ENCODE data around the gene CCDC85A. TPM values are rescaled to one million over a fixed set of nuclear protein-coding genes. Genes with fewer than 3 reads are reported as not detected.

Gene CCDC85A
- polyA plus RNA-seq, 1 experiment, result 4.2 TPM

GRCh38 chr2:56386657-56387056 lies 202.9 kb downstream of the CCDC85A start:
- Histone ChIP-seq H3K4me3 (ENCODE audit: low read depth, low read length) (no peak overlapping the region), H3K36me3 (ENCODE audit: control insufficient read depth, insufficient read depth, low read length) (no peaks in the 10 kb centered on the region), H3K27me3 (ENCODE audit: control insufficient read depth, insufficient read depth, low read length) (no peaks in the 10 kb centered on the region)
- ChIA-PET CTCF (no interaction called here), POLR2A (no interaction called here)
- TF ChIP-seq CTCF (IDR thresholded peaks at IDR 0.05; ENCODE audit: insufficient read depth, low read depth, low read length), result no peak
- no peak for DNase-seq (ENCODE audit: low read depth)

- CTCF ChIA-PET, result no interaction called here
- no peaks in the 10 kb centered on the region for H3K27me3 ChIP-seq (ENCODE audit: control insufficient read depth, insufficient read depth, low read length)
- no peak for TF ChIP-seq CTCF (IDR thresholded peaks at IDR 0.05; ENCODE audit: insufficient read depth, low read depth, low read length)
- POLR2A ChIA-PET, result no interaction called here
- DNase-seq (ENCODE audit: low read depth), result no peak
- H3K4me3 ChIP-seq (ENCODE audit: low read depth, low read length), result no peak overlapping the region
- no peaks in the 10 kb centered on the region for H3K36me3 ChIP-seq (ENCODE audit: control insufficient read depth, insufficient read depth, low read length)
Observed at GRCh38 chr2:56390644-56391043, 206.9 kb downstream of the CCDC85A start.

GRCh38 chr2:56410140-56410539 lies 226.3 kb downstream of the CCDC85A start:
- Histone ChIP-seq H3K36me3 (ENCODE audit: control insufficient read depth, insufficient read depth, low read length) (no peaks in the 10 kb centered on the region), H3K27me3 (ENCODE audit: control insufficient read depth, insufficient read depth, low read length) (no peaks in the 10 kb centered on the region), H3K4me3 (ENCODE audit: low read depth, low read length) (no peak overlapping the region)
- no peak for TF ChIP-seq CTCF (IDR thresholded peaks at IDR 0.05; ENCODE audit: insufficient read depth, low read depth, low read length)
- no peak for DNase-seq (ENCODE audit: low read depth)
- ChIA-PET CTCF (interaction anchor here (1.1 kb wide), 1 partner anchor 8 kb away, joined by 3 read pairs; no protein-coding TSS in a partner anchor), POLR2A (no interaction called here)

- DNase-seq (ENCODE audit: low read depth), result no peak
- CTCF ChIA-PET, result interaction anchor here (0.7 kb wide), 1 partner anchor 16 kb away, joined by 3 read pairs; no protein-coding TSS in a partner anchor
- Histone ChIP-seq H3K27me3 (ENCODE audit: control insufficient read depth, insufficient read depth, low read length) (no peaks in the 10 kb centered on the region), H3K4me3 (ENCODE audit: low read depth, low read length) (no peak overlapping the region), H3K36me3 (ENCODE audit: control insufficient read depth, insufficient read depth, low read length) (no peaks in the 10 kb centered on the region)
- no peak for TF ChIP-seq CTCF (IDR thresholded peaks at IDR 0.05; ENCODE audit: insufficient read depth, low read depth, low read length)
- POLR2A ChIA-PET, result no interaction called here
Observed at GRCh38 chr2:56416500-56417176, 232.8 kb downstream of the CCDC85A start.

Small RNAs within 50 kb of the gene (small RNA-seq; reads per million reads assigned to genes)
- not detected for gene RNA5SP93 (ENCODE audit: insufficient read length, low read depth, low replicate concordance)

All from BJ (cell line).